HFFc6 (cell line): Measurements from ENCODE around the gene ARHGEF16. TPM values are rescaled to one million over a fixed set of nuclear protein-coding genes. Genes with fewer than 3 reads are reported as not detected.

Experiments used
- DNase-seq: peaks from one replicate; pipeline ENCODE4 v3.0.0-alpha.2; 2018
- H3K27ac Mint-ChIP-seq: 2 replicates; pipeline ENCODE4 v1.8.0; 2020; ENCODE audit warnings: mild to moderate bottlenecking, mixed read lengths
- H3K27me3 Mint-ChIP-seq: 2 replicates; pipeline ENCODE4 v1.8.0; 2021; ENCODE audit warnings: mild to moderate bottlenecking, moderate library complexity, mixed read lengths; ENCODE audit not compliant: insufficient read depth
- H3K36me3 Mint-ChIP-seq: 2 replicates; pipeline ENCODE4 v1.8.0; 2021; ENCODE audit warnings: low read depth, mixed read lengths
- H3K4me1 Mint-ChIP-seq: 2 replicates; pipeline ENCODE4 v1.8.0; 2020; ENCODE audit warnings: low read depth, mixed read lengths
- H3K4me3 Mint-ChIP-seq: 2 replicates; pipeline ENCODE4 v1.8.0; 2020; ENCODE audit warnings: mild to moderate bottlenecking, moderate library complexity, mixed read lengths
- H3K9me3 Mint-ChIP-seq: 2 replicates; pipeline ENCODE4 v1.8.0; 2020; ENCODE audit warnings: mild to moderate bottlenecking, mixed read lengths
- CTCF ChIP-seq: fragments of 200-600 bp; sonication (generic); IDR thresholded peaks from 2 replicates; pipeline ENCODE4 v1.5.0; 2021; ENCODE audit warnings: antibody characterized with exemption, mild to moderate bottlenecking
- total RNA-seq, 6 experiments: library from RNA; stranded (reverse); fragmentation: NEBNext Ultra II Directional; extraction: Animal tissue kit (Norgen Biotek cat#: 25700); gene quantifications; 2 replicates in 1 of 6; 3 replicates in 5 of 6; pipeline ENCODE4 v1.2.3, GENCODE V29; 2021

ARHGEF16 gene
- total RNA-seq, 6 experiments from 2014 or later = 0.08 to 0.18 (median 0.17) TPM; not detected in 3

DNA sequence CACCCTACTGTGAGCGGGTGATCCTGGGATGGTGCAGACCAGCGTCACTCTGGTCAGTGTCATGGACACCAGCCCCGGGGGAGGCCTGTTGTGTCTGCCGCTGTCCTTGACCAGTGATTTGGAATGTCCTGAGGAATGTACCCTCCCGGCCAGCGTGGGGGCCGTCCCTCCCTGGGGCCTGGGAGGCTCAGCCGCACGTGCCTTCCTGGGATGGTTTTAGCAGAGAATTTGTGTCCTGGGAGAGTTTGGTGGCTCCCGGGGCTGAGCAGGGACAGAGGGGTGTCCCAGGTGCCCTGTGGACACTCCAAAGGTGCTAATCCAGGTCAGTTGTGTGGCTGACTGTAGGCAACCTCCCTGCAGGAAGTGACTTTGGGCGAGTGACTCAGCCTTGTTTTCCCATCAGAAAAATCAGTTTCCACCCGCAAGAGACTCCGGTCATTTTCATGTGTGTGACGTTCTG lies 6.2 kb downstream of the ARHGEF16 start:
- Mint-ChIP-seq H3K27ac (no peak overlapping the region), H3K9me3 (no peaks in the 10 kb centered on the region)
- no peak for TF ChIP-seq CTCF

DNA sequence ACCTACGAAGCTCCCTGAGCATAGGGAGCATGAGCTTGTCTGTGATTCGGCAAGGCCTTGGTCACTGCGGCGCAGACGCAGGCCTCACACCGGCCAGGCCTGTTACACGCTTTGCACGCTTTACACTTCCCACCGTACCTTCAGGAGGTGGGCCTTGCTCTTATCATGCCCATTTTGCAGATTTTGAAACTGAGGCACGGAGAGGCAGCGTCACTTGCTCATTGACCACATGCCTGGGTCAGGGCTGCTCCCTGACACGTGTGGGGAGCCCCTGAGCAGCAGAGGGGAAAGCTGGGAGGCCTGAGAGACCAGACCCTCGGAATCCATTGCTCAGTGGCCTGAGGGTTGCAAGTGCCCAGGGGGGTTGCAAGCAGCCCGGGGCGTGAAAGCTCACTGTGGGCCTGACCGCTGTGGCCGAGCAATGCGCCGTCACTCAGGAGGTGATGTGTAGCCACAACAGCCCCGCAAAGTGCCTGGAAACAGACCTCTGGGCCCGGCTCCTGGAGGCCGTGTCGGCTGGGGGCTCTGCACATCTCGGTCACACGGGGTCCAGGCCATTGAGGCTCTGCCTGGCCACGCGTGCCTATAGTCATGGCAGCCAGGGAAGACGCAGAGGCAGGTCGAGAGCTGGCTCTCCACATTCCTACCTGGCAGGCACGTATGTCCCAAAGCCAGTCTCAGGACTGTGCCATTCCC lies 6.9 kb downstream of the ARHGEF16 start:
- DNase-seq = no peak
- peaks cover 9% of the 10 kb centered on the region; the same call in 1 of the 2 replicates for H3K4me1 Mint-ChIP-seq
- peaks cover 35% of the 10 kb centered on the region for H3K27me3 Mint-ChIP-seq
- H3K4me3 Mint-ChIP-seq = no peak overlapping the region
- H3K27ac Mint-ChIP-seq = no peak overlapping the region
- no peak for TF ChIP-seq CTCF
- H3K9me3 Mint-ChIP-seq = no peaks in the 10 kb centered on the region
- no peaks in the 10 kb centered on the region for H3K36me3 Mint-ChIP-seq

More for the DNA sequence above, 6.2 kb downstream of the ARHGEF16 start:
- no peak for DNase-seq
- Mint-ChIP-seq H3K4me1 (peaks cover 9% of the 10 kb centered on the region; the same call in 1 of the 2 replicates), H3K27me3 (peaks cover 31% of the 10 kb centered on the region), H3K4me3 (no peak overlapping the region), H3K36me3 (no peaks in the 10 kb centered on the region)

DNA sequence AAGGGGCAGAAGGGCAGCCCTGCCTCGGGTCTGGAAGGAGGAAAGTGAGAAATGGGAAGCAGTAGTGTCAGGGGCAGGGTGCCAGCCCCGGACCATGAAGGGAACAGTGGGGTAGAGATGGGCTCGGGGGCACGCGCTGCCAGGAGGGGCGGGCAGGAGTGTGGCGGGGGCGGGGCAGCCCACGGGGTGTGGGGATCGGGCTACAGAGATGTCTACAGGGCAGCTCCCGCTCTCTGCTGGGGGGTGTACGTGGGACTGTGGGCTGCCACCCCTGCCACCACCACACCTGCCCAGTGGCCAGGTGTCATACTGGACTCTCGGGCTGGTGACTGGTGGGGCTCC lies 7.4 kb downstream of the ARHGEF16 start:
- no peaks in the 10 kb centered on the region for H3K9me3 Mint-ChIP-seq
- H3K4me1 Mint-ChIP-seq = peaks cover 9% of the 10 kb centered on the region; the same call in 1 of the 2 replicates
- H3K27me3 Mint-ChIP-seq = peaks cover 36% of the 10 kb centered on the region
- no peak overlapping the region for H3K27ac Mint-ChIP-seq
- no peak for TF ChIP-seq CTCF
- no peaks in the 10 kb centered on the region for H3K36me3 Mint-ChIP-seq
- DNase-seq = no peak
- no peak overlapping the region for H3K4me3 Mint-ChIP-seq

- Mint-ChIP-seq H3K27me3 (peaks cover 36% of the 10 kb centered on the region), H3K4me3 (no peak overlapping the region), H3K9me3 (no peaks in the 10 kb centered on the region), H3K4me1 (peaks cover 9% of the 10 kb centered on the region; the same call in 1 of the 2 replicates), H3K27ac (no peak overlapping the region), H3K36me3 (no peaks in the 10 kb centered on the region)
- no peak for DNase-seq
- TF ChIP-seq CTCF = no peak
Observed at GRCh38 chr1:3462356-3463012, 8.0 kb downstream of the ARHGEF16 start.

DNA sequence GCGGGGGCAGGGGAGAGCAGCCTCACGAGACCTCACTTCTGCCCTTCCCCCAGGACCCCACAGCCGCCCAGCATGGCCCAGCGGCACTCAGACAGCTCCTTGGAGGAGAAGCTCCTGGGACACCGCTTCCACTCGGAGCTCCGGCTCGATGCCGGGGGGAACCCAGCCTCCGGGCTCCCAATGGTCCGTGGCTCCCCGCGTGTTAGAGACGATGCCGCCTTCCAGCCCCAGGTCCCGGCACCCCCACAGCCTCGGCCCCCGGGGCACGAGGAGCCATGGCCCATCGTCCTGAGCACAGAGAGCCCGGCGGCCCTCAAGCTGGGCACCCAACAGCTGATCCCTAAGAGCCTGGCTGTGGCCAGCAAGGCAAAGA lies 8.5 kb downstream of the ARHGEF16 start:
- H3K9me3 Mint-ChIP-seq = no peaks in the 10 kb centered on the region
- no peaks in the 10 kb centered on the region for H3K36me3 Mint-ChIP-seq
- no peak for TF ChIP-seq CTCF
- no peak overlapping the region for H3K27ac Mint-ChIP-seq
- H3K4me3 Mint-ChIP-seq = no peak overlapping the region
- DNase-seq = no peak
- peaks cover 33% of the 10 kb centered on the region for H3K27me3 Mint-ChIP-seq
- H3K4me1 Mint-ChIP-seq = peaks cover 9% of the 10 kb centered on the region; the same call in 1 of the 2 replicates
